GM19099 (cell line): Measurements from ENCODE around the gene TGOLN2.
A peak's percentile ranks its signal among the peaks of the same experiment; 100 is the strongest.

ENCODE experiments used
- POLR2A ChIP-seq: IDR thresholded peaks from 3 replicates; pipeline ENCODE4 v1.6.1; 2011; ENCODE audit warnings: low read depth; ENCODE audit not compliant: insufficient read length; ENCODE audit errors: extremely low read depth

The TGOLN2 gene

DNA sequence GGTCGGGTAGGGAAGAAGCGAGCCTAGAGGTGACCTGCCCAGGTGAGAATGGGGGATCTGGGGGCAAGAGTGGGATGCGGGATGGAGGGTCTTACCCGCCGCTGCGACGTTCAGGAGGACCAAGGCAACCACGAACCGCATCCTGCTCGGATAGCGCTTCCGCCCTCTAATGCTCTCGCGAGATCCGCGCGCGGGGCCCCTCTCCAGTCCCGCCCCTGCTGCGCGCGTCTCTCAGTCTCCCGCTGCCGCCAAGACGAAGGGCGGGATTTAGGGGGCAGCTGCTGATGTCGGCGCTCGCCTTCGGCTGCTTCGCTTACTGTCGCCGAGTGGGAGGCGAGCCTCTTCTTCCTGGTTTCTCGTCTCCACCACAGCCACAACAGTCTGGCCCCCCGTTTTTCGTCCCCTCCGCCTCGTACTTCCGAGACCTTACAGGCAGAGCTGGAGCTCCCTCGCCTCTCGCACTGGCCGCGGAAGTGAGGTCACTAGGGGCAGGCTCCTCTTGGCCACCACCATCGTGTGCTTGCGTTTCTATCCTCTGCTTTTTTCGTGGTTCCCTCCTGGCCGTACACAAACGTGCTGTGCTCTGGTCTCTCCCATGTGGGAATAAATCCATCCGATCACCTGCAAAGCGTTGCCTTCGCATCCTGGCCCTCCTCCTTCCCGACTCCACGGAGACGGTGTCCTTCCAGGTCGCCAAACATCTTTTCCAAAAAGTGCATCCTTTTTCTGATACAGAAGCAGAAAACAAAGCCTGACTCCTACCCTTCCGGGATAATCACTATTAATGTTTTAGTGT is at the start of gene TGOLN2:
Gene TGOLN2 (minus strand): TSS at position 168 of the 796 bp plus-strand sequence. CDS start 27 bp downstream, at position 141.
- TF ChIP-seq POLR2A, result peak; percentile 98

DNA sequence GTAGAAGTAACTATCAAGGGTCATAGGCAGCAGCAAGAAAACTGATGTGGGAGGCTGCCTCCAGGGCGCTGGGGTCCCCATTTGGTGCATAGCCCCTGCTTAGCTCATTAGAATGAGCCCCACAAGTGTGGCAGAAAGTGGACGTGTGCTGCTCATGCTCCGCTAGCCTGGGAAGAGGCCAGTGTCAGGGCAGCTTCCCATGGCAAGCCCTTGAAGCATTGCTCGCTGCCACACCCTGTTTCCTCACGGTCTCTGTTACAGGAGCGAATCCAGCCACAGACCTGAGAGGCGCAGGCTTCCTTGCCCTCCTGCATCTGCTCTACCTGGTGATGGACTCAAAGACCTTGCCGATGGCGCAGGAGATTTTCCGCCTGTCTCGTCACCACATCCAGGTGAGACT is 49.3 kb upstream of the TGOLN2 start:
- TF ChIP-seq POLR2A, result no peak

DNA sequence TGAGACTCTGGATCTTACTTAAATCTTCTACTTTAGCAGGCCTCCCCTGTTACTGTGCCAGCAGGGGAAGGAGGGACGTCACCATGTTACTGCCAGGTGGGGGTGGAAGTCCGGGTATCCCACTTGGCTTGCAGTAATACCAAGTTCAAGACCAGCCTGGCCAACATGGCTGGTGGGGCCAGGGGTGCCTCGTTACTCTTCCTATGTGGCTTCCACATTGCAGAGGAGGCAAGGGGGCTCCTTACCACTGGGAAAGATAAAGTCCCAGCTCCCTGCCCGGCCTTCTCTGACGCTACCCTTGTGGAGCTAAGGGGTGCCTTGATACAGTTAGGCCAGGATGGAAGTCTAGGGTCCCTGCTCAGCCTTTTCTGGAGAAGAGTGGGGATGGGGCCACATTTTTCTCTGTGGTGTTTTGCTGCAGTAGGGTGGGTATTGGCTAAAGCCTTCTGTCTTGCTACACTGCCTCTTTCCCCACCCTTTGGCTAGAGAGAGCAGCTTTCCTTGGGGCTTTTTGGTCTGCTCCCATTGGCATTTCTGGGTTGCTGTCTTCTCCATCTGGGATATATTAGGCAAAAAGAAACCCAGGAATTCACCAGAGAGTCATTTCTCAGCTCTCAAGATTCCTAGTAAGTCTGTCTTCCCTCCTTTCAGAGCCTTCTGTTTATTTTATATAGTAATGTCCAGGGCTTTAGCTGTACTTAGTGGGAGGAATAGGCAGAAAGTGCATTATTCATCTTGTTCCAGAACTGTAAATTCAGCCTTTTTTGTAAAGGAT is 48.7 kb upstream of the TGOLN2 start:
- TF ChIP-seq POLR2A, result no peak

DNA sequence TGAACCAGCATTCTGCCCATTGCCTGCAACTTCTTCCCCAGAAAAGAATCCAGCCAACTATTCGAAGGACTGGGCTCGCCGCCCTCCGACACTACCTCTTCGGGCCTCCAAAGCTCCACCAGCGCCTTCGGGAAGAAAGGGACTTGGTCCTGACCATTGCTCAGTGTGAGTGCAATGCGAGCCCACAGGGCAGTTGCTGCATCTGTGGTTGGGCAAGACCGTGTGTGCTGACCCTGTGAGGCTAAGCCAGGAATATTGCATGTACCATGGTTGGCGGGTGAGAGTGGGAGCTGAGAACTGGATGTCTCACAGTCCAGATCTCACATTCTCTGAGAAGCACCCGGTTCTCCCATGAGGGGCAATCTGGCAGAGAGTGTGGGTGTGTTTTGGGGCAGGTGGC is 43.3 kb upstream of the TGOLN2 start:
- TF ChIP-seq POLR2A, result no peak

DNA sequence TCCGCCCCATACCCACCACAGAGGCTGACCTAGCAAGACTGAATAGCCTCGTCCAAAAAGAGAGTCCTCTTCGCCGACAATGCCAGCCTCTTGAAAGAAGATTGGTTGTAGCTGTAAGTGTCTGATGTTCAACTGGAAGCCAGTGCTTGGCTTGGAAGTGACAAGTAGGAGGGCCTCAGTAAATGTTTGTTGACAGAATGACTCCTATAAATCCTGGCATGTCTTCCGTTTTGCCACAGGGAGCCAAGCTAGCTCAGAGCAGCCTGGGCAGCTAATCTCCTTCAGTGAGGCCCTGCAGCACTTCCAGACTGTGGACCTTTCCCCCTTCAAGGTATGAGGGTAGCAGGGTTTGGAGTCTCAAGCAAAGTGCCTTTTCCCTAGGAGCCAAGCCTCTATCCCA is 41.7 kb upstream of the TGOLN2 start:
- TF ChIP-seq POLR2A, result no peak

DNA sequence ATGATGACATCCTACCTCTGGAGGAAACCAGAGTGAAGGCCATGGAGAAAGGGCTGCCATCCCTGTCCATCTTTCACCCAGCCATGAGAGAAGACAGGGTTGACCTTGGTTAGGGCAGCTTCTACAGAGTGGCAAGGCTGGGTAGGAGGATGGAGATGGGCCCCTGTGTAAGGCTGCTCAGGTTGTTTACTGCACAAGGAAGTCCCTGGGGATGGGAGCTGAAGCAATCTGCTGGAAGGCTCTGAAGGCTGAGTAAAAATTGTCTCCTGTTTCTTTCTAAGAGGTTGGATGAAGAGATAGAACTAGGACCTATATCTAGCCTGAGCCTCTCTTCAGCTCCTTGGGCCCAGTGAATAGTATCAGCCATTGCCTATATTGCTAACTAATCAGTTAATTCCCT is 41.1 kb upstream of the TGOLN2 start:
- no peak for TF ChIP-seq POLR2A

DNA sequence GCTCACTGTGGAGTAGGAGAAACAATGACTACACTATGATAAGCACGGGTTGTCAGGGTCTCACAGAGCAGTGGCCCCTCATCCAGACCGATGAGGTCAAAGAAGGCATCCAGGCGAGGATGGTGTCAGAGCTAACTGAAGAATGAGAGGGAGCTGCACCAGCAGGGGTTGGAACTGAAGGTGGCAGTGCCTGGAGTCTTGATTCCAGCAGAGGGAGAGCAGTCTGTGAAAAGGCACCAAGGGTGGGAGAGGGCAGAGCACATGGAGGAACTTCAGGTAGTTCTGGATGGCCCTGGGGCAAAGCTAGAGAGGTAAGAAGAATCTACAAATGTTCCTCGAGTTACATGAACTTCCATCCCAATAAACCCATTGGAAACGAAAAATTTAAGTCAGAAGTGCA is 39.4 kb upstream of the TGOLN2 start:
- TF ChIP-seq POLR2A, result no peak

DNA sequence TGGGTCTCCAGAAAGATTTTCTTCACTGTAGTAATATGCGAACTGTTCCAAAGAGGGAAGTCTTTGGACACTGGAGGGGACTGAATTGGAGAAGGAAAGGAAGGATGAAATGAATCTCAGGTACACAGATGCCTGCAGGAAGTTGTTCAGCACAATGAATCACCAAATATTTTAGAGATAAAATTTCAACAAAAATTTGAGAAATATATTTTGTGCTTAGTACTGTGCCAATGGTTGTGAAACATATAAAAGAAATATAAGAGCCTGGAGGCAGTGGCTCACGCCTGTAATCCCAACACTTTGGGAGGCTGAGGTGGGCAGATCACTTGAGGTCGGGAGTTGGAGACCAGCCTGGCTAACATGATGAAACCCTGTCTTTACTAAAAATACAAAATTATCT is 29.9 kb upstream of the TGOLN2 start:
- no peak for TF ChIP-seq POLR2A

DNA sequence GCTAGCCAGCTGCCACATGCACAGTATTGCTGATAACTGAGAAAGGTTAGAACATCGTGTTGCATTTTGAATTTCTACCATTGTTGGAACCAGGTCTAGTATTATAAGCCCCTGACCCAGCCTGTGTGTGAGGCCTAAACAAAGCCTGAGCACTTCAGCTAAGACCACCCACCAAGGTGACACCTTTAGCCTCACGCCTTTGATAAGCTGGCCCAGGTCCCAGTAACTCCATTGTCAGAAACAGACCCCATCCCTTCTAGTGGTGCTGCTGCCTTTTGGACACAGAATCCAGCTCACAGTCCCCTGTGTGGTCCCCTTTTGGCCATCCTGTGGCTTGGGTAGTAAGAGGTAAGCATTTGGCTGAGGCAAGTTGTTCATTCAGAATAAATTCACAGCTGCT is 28.4 kb upstream of the TGOLN2 start:
- TF ChIP-seq POLR2A, result no peak

DNA sequence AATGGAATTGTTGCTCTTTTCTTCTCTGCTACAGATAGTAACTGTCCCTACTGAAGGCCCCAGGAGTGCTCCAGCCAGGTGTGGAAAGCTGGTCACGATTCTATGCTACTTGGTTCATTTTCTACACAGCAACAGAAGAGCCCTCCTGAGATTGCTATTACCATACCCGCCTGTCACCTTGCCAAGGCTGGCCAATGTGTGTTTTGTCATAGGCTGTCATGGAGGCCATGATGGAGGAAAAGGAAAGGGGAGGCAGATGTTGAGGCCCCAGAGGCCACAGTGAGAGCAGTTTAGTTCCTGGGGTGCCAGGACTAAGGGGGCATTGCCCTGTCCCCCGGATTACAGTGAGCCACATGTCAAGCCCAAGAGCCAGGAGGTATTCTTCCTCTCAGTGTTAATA is 27.7 kb upstream of the TGOLN2 start:
- TF ChIP-seq POLR2A, result no peak

DNA sequence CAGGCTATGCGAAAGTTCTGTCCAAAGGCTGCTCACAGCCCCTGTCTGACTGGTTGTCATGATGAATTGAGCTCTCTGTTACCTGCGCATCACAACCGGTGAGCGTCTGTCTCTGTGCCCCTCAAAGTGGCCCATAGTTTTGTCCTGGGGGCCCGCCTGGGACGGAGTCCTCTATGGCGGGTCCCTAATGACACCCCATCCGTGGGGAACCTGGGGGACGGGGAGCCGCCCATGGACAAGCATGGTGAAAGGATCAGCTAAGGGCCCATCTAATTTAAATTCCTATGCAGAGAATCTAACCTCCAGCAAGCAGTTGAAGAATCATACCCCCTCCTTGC is 27.3 kb upstream of the TGOLN2 start:
- no peak for TF ChIP-seq POLR2A

DNA sequence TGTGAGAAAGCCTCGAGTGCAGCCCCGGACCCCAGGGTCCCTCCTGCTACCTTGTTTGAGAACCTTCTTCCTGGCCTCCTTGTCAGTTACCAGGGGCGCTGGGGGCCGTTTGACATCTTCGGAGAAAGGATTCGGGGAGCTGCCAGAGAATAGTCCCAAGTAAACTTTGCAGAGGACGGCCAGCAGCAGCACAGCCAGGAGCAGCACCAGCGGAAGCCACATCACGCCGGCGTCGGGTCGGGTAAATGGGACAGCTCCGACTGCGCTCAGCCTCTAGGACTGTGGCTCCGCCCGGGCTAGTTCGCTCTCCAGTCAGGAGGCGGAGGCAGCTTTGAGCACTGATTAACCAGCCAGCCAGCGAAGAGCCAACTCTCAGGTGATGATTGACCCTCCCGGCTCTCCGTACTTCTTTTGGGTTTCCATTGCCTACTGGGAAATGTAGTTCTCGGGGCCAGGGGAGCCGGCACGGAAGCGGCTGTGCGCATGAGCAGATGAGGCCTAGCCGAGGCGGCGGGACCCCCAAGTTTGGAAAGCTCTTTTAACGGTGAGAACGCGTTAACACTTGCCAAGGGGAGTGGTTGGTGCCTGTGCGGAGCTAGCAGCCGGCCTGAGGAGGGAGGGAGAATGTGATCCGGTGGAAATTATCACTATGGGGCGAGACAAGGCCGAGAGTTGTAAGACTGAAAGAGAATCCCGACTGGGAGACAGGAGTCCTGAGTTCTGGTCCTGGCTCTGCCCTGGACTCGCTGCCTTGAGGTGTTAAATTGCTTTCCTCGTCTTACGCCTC is 26.7 kb upstream of the TGOLN2 start, which contains the start of the genes ELMOD3 and RETSAT:
Gene ELMOD3 (plus strand): TSS at position 484 of the 787 bp plus-strand sequence. CDS start 2,430 bp downstream, outside the sequence.
Gene RETSAT (minus strand): TSS at position 243 of the 787 bp plus-strand sequence. CDS start 21 bp downstream, at position 222.
- peak; percentile 99 for TF ChIP-seq POLR2A

DNA sequence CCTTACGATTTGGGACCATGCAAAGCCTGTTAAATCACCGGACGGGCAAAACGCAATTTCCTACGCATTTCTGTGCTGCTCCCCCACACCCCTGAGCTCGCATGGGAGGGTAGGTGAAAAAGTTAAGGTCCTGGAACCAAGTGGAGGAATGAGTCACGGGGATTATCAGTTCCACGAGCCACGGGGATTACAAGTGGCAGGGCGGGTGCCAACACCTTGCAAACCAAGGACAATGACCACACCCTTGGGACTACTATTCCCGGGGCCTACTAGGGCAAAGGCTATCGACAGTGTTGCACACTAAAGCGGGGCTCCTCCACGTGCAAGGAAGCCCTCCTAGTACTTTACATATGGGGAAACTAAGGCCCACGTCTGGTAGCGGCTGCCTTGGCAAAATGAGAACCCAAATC is 26.1 kb upstream of the TGOLN2 start:
- TF ChIP-seq POLR2A, result no peak

DNA sequence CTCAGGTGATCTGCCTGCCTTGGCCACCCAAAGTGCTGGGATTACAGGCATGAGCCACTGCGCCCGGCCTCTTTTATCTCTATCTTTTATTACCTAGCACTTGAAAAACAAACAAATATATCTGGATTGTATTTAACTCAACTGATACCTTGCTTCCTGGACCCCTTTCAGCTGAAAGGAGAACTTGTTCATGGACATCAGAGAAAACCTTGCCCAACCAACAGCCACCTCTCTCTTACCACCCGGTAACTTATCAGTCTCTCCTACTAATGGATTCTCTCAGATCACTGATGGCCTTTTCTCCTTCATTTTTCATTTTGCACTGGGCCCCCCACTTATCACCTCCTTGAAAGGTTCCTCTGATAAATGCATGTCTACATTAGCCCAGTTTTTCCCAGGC is 19.8 kb upstream of the TGOLN2 start:
- no peak for TF ChIP-seq POLR2A

DNA sequence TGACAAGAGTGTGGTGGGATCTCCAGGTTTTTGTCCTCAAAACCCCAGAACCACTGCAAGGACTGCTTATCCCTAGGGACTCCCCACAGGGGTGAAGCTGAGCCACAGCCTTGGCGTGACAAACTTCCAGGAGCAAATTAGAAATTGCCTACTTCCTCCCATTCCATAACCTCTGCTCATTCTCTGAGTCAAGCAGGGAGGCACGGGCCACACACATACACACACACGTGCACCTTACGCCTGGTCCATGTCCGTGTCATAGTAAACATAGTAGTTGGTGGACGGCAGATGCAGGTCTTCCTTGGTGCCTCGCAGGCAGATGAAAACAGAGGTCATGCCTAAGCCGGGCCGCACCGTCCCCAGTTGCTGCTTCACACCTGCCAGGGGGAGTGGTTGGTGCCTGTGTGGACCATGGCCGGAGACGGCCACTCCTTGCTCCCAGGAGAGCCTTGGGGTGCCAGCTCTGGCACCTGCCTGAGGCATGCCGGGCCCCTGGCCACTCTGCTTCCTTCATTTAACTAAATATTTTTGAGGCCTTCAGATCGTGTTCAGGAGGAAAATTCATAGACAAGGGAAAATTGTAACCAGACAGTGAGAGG is 16.7 kb upstream of the TGOLN2 start:
- no peak for TF ChIP-seq POLR2A

DNA sequence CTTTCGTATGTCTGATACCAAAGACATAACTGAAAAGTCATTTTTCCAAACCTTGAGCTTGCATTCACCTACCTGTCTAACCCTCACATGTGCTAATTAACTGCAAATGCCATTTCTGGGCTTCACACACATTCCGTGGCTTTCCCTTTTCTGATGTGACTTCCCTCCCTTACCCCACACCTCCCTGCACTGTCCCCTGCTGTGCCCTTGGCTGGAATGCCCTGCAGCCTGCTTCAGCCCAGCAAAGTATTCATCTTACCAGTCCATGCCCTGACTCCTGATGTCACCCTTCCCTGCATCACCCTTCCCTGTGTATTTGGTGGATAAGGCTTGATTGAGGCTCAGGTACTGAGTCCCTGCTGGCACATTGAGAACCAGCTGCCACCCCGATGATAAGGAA is 14.4 kb upstream of the TGOLN2 start:
- TF ChIP-seq POLR2A, result no peak
